SK-N-MC (cell line): Measurements from ENCODE around the gene PNRC1.

Experiments
- FOXP2 ChIP-seq: optimal IDR thresholded peaks from 2 replicates; pipeline ENCODE3; 2011; ENCODE audit warnings: mild to moderate bottlenecking, moderate library complexity; ENCODE audit not compliant: insufficient read depth; ENCODE audit errors: extremely low read length, control extremely low read depth
- POLR2AphosphoS5 ChIP-seq: IDR thresholded peaks from 2 replicates; pipeline ENCODE4 v1.6.1; 2012; ENCODE audit warnings: mild to moderate bottlenecking, low read depth, low read length, borderline replicate concordance

- no peak for TF ChIP-seq POLR2AphosphoS5
- TF ChIP-seq FOXP2 = no peak
These were observed 32.1 kb upstream of the PNRC1 start for GRCh38 chr6:89048288-89048923.
